Measurements from ENCODE around the gene VWA5B1.
"Not testable (repeated sequence)": the region's sequence is repeated elsewhere in the genome, so short reads cannot be mapped to it uniquely, and the experiment has no call there.

The VWA5B1 gene

DNA sequence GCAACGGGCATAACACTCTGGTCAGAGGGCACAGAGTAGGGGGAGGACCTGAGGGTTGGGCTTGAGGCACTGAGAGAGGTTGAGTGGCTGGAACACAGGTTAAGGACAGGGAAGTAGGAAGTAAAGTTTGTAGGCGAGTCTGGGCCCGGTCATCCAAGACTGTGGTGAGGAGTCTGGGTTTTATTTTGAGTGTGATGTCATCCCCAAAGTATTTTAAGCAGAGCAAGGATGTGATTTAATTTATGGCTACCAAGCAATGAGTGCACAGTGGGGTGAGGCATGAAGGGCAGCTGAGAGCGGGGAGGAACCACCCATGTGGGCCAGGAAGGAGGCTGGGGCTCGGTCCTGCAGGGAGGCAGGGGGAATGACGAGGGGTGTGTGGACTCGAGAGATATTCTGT is 11.2 kb upstream of the VWA5B1 start:
- no peak for DNase-seq (ENCODE audit: low spot score)

DNA sequence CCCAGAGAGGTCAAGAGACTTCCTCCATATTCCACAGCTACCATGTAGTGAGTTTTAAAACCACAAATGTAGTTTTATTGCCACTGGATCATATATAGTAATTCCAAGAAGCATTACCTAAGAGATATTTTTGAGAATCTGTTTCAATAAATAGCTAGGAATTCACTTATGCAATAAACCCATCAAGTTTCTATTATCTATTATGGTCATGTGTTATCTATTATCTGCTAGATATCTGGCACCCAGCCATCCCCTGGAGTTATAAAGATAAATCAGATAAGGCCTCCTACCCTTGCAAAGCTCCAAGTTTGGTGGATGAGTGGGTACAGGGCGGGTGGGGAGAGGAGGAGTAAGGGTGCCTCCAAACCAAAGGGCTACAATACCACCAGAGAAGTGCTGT is 10.3 kb upstream of the VWA5B1 start:
- no peak for DNase-seq (ENCODE audit: low spot score)

DNA sequence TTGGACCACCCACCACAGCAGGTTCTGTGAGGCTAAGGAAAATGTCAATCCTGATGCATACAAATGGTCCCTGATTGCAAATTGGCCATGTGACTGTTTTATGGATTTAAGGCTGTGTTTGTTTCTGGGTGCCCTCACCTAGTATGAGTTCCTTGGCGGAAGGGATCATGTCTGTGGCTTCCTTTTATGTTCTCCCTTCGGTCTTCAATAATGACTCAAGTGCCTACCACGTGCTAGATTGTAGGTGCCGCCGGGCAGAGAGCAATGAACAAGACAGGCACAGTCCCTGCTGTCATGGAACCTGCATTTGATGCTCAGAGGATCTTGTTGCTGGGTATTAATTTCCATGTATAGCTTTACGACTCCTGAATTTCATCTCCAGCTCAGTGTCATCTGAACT is 9.8 kb upstream of the VWA5B1 start:
- DNase-seq (ENCODE audit: low spot score), result no peak

DNA sequence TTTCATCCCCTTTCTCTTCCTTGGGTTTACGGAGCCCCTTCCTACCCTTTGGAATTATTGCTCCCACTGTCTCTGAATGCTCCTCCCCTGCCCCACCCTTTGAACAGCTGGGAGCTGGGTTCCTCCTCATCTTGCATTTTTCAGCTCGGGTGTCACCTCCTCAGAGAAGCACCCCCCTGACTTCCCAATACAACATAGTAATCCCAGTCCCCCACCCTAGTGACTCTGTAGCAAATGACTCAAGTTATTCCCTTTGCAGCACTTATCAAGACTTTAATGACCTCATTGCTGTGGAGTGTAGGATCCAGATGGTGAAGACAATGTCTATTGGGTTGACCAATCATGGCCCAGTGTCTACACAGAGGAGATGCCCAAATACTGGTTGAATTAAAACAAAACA is 8.9 kb upstream of the VWA5B1 start:
- DNase-seq (ENCODE audit: low spot score), result no peak

DNA sequence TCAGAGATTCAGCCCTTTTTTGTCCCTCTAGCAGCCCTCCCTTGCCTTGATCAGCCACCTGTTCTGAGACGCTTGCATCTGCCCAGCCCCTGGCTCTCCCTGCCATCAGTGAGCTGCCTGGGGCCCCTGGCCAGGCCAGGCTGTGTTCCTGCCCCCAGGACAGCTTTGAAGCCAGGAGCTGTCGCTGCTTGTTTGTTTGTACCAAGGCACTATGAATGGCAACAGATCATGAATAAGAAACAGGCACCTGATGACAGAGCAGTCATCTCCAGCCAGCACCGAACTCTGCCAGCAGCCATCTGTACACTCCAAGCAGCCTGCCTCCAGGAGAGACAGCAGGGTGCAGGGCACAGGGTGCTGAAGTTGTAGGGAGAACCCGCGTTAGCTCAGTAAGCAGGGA is 8.1 kb upstream of the VWA5B1 start:
- no peak for DNase-seq (ENCODE audit: low spot score)

DNA sequence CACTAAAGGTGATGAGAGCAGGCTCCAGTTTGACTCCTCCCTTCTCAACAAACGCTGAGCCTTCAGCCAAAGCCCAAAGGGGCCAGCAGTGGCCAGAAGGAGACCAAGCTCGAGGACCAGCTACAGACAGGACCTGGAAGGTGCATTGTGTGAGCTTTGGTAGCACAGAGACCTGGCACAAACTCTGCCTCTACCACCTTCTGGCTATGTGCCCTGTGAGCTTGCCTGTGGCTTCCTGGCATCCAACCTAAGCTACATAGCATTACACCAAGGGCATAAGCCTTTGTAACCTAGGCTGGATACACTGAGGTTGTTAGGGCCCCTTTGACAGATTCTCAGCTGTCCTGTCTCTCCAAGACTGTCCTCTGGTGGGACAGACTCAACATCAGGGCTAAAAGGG is 6.6 kb upstream of the VWA5B1 start:
- DNase-seq (ENCODE audit: low spot score), result no peak

DNA sequence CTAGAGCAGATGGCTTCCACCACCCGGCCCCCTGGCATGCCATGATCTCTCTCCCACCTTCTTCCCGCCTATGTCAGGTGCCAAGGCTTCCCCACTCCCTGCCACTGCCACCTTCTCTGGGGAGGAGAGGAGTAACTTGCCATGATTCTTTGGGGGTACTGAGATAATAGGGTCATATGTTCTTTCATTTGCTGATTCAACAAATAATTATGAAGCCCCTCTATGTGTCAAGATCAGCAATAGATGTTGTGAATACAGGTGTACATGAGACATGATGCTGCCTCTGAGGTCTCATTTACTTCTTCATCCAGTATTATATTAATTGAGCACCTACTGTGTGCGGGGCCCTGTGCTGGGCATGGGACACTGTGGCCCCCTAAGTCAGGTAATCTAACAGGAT is 6.0 kb upstream of the VWA5B1 start:
- no peak for DNase-seq (ENCODE audit: low spot score)

DNA sequence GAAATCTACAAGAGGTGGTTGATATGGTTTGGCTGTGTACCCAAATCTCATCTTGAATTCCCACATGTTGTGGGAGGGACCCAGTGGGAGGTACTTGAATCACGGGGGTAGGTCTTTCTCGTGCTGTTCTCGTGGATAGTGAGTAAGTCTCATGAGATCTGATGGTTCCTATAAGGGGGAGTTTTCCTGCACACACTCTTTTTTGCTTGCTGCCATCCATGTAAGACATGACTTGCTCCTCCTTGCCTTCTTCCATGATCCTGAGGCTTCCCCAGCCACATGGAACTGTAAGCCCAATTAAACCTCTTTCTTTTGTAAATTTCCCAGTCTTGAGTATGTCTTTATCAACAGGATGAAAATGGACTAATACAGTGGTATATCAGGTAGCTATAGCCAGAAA is 5.2 kb upstream of the VWA5B1 start:
- no peak for DNase-seq (ENCODE audit: low spot score)

DNA sequence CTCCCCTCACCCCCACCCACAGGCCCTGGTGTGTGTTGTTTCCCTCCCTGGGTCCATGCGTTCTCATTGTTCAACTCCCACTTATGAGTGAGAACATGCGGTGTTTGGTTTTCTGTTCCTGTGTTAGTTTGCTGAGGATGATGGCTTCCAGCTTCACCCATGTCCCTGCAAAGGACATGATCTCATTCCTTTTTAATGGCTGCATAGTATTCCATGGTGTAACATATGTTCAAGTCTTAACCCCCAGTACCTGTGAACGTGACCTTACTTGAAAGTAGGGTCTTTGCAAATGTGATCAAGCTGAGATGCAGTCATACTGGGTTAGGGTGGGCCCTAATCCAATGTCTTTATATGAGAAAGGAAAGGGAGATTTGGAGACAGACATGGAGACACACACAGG is 3.0 kb upstream of the VWA5B1 start:
- DNase-seq (ENCODE audit: low spot score), result not testable (repeated sequence)

DNA sequence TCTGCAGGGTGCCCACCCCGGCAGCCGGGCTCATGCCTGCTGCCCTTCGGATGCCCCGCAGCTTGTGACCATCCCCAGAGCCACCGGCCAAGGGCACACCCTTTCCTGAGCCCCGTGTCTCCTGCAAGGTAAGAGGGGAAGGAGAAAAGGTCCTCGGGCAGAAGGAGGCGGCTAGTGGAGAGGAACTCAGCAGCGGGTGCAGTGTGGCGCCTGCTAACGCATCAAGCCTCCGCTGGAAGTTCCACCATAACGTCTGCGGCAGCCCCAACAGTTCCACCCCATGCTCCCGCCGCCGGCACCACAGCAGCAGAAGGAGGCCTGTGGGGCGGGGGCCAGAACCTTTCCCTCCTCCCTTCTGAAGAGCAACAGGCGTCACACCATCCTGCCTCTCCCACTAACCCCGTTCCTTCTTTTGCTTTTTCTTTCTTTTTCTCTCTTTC is 990 bp downstream of the VWA5B1 start:
- DNase-seq (ENCODE audit: low spot score), result no peak

DNA sequence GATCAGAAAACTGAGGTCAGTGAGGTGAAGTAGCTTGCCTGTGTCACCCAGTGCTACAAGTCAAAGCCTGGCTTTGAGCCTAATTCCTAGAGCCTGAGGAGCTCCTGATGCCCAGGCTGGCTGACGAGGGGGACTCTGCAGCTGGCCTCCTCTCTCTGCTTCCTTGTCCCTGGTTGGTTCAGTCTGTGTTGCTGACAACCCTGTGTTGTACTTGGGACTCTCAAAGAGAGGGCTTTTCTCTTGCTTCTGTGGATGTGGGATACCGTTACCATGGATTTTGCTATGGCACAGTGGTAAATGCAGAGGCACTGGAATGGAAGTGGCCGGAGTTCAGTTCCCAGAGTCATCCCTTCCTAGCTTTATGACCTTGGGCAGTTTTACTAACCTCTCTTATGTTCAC is 8.0 kb downstream of the VWA5B1 start:
- no peak for DNase-seq (ENCODE audit: low spot score)

DNA sequence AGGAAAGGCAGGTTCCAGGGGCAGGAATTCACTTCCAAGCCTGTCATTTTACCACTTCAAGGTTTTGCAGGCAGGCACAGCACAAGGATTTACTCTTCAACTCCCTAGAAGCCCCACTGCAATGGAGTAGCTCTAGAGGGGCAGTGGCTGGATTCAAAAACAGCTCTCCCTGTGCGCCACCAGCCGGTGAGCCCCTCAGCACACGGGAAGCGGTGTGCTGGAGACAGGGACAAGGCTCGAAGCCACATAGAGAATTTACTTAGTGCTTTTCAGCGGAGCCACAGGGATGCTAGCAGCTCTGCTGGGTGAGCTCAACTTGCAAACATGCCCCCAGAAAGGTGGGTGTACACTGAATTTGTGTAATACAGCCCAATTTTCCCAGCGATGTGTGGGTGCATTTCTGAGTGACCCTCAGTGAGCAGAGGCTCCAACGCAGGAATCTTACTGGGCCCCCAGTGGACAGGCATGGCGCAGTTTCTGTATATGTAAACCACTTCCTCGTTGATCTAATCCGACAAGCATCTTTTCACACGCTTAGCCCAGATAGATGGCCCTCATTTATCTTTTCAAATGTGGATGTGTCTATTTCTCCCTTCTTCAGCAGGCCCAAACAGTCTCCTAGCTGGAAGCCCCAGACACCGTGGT is 10.9 kb downstream of the VWA5B1 start:
- DNase-seq (ENCODE audit: low spot score), result no peak

DNA sequence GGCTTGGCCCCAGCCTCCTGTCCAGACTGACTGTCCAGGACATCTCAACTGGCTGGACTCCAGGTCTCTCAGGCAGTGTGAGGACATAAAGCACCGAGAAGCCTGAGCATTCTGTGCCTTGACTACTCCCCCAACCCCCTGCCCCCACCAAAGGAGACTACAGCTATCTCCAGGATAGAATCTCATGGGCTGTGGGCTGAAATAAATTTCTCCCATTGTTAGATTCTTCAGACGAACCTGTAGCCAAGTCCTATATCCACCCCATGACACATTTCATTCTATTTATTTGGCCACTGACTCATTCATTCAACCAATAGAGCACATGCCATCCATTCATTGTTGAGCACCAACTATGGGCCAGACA is 11.4 kb downstream of the VWA5B1 start:
- no peak for DNase-seq (ENCODE audit: low spot score)

DNA sequence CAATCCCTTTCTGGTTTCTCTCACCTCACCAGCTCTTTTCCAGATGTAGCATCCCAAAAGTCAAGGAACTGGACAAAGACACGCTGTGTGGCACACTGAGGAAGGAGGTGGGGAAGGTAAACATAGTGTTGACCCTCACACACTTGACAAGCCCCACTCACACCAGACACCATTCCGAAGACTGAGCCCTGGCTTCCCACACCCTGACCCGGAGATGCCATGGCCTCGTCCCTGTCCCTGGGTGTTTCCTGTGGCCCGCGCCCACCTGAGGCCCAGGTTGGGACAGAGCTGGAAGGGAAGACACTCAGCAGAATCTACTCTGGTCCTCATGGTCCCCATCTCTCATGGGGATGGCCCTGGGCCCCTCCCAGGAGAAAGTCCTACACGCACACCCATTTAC is 16.4 kb downstream of the VWA5B1 start:
- DNase-seq (ENCODE audit: low spot score), result no peak

DNA sequence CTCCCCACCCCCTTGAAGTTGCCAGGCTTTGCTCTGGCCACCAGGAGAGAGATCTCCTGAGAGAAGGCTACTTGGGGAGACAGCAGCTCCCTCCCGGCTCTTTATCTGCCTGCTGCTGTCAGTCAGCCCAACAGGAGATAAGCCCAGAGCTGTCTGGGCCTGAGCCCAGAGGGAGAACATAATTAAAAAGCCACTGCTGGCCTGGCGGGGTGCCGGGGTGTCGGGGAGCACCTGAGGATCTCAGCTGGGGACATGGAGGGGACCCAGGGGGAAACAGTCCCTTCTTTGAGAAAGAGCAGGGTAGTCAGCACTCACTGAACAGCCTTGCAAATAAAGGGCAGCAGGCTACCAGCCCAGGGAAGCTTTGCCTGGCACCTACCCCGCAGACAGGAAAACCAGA is 17.9 kb downstream of the VWA5B1 start:
- no peak for DNase-seq (ENCODE audit: low spot score)

DNA sequence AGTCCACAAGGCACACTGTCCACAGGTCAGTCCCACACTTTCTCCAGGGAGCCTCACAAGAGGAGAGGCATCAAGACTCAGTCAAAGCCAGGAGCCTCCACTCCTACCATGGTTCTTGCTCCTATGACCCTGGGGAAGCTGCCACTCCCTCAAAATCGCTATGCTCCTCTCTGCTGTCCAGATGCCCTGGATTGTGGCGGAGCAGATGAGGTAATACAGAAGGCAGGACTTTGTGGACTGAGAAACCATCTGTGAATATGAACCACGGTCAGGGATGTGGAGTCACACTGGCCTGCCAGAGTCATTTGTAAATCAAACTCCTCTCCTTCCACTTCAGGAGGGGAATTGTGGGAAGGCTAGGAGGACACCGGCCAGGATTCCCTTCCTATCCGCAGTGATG is 20.6 kb downstream of the VWA5B1 start:
- DNase-seq (ENCODE audit: low spot score), result no peak

DNA sequence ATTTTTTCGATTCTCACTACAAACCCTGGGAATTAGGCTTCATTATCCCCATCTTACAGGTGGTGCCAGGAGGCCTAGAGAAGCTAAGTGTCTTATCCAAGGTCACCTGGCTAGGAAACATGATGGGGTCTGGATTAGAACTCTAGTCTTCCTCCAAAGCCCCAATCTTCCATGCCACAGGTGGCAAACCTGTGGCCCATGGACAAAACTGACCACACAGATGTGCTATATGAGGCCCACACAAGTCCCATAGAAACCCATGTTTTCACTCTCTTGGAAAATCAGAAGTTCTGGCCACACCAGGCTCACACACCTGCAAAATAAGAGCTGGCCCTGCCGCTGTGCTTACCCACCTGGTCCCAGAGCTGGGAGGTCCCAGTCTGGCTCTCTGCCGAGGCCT is 21.6 kb downstream of the VWA5B1 start:
- DNase-seq (ENCODE audit: low spot score), result no peak

DNA sequence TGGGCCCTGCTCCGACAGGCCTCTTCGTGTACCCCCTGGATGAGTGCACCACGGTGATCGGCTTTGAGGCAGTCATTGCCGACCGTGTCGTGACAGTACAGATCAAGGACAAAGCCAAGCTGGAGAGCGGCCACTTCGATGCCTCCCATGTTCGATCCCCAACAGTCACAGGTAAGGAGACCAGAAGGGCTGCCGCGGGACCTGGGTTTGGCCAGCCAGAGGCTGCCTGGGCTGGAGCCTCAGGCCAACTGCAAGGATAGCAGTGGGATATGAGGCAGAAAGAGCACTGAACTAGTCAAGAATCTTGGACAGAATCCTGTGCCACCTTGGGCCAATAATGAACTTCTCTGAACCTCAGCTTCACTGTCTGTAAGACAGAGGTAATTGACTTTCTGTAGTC is 22.1 kb downstream of the VWA5B1 start:
- DNase-seq (ENCODE audit: low spot score), result no peak

DNA sequence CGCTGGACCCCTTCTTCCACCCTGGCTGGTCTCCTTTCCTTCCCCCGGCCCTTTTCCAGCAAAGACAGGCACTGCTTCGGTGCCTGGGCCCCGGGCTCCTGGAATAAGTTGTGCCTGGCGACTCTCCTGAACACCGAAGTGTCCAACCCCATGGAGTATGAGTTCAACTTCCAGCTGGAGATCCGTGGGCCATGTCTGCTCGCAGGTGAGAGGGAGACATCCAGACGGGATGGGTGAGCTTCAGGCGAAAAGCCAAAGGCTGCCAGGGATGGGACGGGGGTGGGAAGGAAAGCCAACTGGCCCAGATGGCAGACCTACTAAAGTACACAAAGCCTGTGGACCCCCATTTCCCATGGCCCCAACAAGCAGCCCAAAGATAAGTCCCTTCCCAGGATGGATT is 26.8 kb downstream of the VWA5B1 start:
- no peak for DNase-seq (ENCODE audit: low spot score)

DNA sequence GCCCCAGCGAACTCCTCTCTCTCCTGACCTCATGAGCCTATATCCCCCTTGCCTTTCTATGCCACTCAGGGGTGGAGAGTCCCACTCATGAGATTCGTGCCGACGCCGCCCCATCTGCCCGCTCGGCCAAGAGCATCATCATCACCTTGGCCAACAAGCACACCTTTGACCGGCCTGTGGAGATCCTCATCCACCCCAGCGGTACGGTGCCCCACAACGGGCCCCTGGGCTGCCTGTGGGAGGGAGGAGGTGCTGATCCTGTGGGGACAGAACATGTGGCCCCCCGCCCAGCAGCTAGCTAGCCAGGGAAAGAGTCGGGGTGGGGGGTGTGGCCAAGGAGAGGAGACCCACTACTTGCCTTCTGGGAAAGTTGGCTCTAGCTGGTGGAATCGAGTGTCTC is 27.8 kb downstream of the VWA5B1 start:
- DNase-seq (ENCODE audit: low spot score), result no peak

DNA sequence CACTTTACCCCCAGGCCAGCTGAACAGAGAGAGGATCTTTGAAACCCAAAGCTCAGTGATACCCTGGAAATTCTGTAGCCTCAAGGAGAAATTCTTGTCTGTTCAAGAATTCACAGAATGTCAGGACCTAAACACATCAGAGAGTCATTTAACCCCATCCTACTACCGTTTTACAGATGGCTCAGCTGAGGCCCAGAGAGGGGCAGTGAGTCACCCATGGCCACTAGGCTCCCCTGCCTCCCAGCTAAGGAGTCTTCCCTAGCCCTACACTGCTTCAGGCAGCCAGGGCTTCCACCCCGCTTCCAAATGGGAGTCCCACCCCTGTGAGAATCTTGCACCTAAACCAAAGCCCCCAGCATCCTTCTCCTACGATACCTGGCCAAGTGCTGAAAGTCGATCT is 28.3 kb downstream of the VWA5B1 start:
- DNase-seq (ENCODE audit: low spot score), result no peak

DNA sequence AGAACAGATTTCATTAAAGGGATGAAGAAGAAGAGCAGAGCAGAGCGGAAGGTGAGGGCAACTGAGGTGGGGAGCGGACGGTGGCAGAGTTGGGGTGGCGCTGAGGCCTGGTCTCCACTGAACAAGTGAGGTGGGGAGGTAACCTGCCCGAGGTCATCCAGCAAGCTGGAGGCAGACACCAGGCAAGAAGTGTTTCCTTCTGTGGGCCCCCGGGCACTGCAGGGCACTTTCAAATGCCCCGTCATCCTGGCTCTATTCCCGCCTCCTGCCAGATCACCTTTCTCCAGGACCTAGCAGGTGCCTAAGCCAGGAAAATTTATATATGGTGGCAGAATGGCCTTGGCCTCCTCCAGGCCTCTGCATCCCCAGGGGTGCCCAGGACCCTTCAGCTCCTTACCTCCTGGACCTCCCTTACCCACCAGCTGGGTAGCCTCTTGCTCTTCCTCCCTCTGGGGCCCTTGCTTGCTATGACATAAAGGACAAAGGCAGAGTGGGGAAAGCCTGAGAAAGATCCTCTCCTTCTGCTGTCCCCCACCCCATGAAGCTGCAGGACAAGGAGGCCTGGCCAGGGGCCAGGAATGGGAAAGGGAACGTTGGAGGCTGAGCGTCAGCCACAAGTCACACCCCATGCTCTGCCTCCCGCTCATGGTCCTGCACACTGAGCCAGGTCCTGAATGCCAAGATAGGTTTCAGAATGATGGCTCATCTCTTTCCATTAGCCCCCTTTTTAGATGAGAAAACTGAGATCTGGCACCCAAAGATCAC is 29.0 kb downstream of the VWA5B1 start:
- DNase-seq (ENCODE audit: low spot score), result no peak

DNA sequence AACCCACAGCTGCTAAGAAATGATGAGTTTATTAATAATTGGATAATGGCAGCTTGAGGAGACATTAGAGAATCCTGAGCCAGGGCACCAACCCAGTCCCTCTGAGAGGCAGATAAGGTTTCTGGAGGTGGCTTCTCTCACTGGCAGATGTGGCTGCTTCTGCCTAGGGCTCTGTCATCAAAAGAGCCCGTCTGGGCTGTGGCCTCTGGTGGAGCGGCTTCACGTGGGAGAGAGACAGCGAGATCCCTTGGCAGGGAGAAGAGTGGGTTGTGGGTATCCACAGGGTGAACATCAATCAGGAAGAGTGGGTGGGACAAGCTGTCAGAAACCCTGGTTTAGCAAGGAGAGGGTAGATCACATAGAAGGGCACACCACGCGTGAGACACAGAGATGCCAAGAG is 30.0 kb downstream of the VWA5B1 start:
- DNase-seq (ENCODE audit: low spot score), result no peak

DNA sequence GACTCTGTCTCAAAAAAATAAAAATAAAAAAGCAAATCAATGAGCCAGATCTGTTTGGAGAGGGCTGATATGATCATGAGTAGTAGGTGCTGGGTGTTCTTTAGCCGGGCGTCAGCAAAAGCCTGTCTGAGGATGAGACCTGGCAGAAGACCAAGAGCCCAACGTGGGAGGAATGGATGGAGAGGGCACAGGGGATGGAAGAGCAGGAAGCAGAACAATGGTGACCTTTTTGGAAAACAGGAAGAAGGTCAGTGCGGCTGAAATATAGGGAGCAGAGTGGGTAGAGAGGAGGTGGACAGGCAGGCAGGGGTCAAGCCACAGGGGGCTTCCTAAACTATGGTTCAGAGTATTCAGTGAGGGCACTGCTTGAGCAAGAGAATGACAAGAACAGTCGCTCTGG is 30.9 kb downstream of the VWA5B1 start:
- no peak for DNase-seq (ENCODE audit: low spot score)
